ENCODE measurements around the gene MYCN.

GRCh38 chr2:15929861-15930260 is 10.5 kb upstream of the MYCN start:
- TF ChIP-seq, protein P1, sequence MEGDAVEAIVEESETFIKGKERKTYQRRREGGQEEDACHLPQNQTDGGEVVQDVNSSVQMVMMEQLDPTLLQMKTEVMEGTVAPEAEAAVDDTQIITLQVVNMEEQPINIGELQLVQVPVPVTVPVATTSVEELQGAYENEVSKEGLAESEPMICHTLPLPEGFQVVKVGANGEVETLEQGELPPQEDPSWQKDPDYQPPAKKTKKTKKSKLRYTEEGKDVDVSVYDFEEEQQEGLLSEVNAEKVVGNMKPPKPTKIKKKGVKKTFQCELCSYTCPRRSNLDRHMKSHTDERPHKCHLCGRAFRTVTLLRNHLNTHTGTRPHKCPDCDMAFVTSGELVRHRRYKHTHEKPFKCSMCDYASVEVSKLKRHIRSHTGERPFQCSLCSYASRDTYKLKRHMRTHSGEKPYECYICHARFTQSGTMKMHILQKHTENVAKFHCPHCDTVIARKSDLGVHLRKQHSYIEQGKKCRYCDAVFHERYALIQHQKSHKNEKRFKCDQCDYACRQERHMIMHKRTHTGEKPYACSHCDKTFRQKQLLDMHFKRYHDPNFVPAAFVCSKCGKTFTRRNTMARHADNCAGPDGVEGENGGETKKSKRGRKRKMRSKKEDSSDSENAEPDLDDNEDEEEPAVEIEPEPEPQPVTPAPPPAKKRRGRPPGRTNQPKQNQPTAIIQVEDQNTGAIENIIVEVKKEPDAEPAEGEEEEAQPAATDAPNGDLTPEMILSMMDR (IDR thresholded peaks at IDR 0.05; ENCODE audit: low read depth, low read length) = no peak
- TF ChIP-seq MAX (IDR thresholded peaks at IDR 0.05; ENCODE audit: low read depth, low read length) (no peak), POLR2A (IDR thresholded peaks at IDR 0.05; ENCODE audit: extremely low read depth, insufficient read length) (no peak)

Data from NB4 (cell line).